NCI-H69 (cell line): ENCODE measurements around the gene CFAP99.

Source experiments
- DNase-seq: peaks from one replicate; lab custom pipeline; 2025; lab: John Stamatoyannopoulos, UW

CFAP99 gene

DNA sequence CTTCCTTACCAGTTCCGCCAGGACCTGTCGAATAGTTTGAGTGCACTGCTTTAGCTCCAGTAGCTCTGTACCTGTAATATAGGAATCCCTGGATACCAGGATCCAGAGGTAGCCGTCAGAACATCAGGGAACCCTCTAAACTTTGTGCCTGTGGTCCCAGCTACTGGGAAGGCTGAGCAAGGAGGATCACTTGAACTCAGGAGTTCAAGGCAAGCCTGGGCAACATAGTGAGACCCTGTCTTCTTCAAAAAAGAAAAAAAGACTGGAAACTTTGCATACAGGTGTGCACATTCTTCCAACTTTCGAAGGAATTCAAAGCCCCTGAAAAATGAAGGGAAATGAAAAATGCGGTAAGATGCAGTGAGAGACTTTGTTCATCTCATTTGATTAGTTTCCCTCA, 85.1 kb downstream of the CFAP99 start:
- no peak for DNase-seq

DNA sequence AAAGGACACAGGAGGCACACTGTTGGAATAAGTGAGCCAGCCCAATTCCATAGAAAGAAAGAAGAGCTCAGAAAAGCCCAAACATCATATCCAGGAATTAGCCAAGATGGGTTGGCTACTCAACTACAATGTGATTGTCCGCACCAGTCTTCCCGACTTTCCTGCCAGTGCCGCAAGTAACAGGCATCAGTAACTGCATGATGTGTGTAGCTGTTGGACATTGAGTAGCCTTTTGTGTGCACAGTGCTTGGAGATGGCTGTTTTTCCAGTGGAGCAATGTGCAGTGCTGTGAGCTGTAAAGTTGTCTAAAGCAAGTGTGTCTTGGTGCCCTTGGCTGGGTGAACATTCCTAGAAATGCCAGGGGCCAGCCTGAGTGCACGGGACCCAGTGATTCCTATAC, 88.5 kb downstream of the CFAP99 start:
- DNase-seq: no peak

- DNase-seq: no peak
Observed at GRCh38 chr4:2507855-2508254, 89.1 kb downstream of the CFAP99 start.

DNA sequence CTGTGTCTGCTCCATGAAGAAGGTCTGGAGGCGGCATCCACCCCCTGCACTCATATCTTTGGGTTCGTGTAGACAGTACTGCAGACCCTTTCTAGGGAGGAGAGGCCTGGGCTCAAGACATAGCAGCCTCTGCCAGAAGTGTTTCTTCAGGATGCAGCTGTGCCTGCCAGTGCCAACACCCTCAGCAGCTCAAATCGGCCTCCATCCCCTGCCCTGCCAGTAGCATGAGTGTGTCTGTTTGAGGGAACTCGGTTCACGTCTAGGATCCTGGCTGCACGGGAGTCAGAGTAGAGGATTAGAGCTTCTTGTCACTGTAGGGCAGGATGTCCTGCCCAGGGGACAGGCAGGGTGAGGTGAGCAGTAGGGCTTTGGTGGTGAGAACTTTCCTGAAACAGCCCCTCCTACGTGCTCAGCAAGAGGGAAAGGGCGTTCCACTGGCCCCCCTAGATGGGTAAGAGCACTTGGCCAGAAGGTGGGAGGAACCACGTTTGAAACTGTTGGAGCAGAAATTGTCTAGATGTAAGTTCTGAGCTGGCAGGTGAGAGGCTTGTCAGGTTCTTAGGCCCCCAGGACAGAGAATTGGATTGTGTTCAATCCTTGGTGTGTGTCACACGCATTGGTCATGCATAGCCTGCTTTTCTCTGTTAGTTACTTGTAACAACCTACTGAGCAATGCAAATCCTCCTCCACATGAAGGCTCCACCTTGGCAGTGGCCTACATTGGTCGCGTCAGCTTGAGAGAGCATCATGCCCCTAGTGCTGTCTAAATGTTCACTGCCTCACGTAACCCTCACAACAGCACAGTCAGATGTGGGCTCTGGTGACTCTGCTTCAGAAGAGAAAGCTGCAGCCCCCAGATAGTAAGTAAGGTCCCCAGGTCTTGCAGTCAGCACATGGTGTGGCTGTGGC, 91.8 kb downstream of the CFAP99 start:
- DNase-seq: no peak

DNA sequence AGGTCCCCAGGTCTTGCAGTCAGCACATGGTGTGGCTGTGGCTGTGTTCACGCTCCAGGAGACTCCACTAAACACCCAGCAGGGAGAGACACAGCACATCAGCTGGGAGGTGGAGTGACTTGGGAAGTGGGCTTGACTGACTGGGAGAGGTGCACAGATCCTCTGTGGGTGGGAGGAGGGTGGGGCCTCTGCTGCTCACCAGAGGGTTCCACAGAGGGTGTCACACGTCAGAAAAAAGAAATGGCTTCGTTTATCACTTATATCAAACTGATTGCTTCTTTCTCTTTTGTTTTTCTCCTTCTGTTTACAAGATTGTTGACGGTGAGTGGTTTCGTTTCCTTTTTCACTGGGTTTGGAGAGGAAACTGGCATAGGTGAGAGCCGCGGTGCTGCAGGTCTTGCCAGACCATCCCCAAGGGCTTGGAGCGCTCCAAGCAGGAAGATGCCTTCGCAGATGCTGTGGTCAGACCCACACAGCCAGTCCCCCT, 92.9 kb downstream of the CFAP99 start:
- no peak for DNase-seq
